Kidney (tissue), 14 donors: ENCODE results near the gene PCDHGA5. TPM values are rescaled to one million over a fixed set of nuclear protein-coding genes. Genes with fewer than 3 reads are reported as not detected.

ENCODE experiments used
- DNase-seq, 5 donors: peaks; one replicate each; pipeline ENCODE4 v3.0.0-alpha.2; 2013 to 2020
- FAIRE-seq: peaks from 2 replicates; lab custom pipeline; 2012; peaks lifted over from hg19 to GRCh38; lab: Jason Lieb, UNC
- H3K27ac ChIP-seq, 2 donors: one replicate each; pipeline ENCODE4 v1.7.0; 2013; ENCODE audit warnings: low read depth in 2 of 2, low read length in 2 of 2, inconsistent platforms in 1 of 2
- H3K27me3 ChIP-seq: one replicate; pipeline ENCODE4 v1.7.1; 2013; ENCODE audit warnings: low read length, inconsistent platforms; ENCODE audit not compliant: control insufficient read depth, insufficient read depth
- H3K36me3 ChIP-seq, 3 donors: one replicate each; pipeline versions ENCODE4 v1.7.0 to v1.7.1; 2013; ENCODE audit warnings: low read length in 3 of 3, control low read depth in 1 of 3, inconsistent platforms in 1 of 3; ENCODE audit not compliant: insufficient read depth in 3 of 3, control insufficient read depth in 2 of 3
- H3K4me1 ChIP-seq, 3 donors: one replicate each; pipeline versions ENCODE4 v1.7.0 to v1.7.1; 2013; ENCODE audit warnings: low read length in 3 of 3, inconsistent platforms in 1 of 3, low read depth in 1 of 3; ENCODE audit not compliant: control insufficient read depth in 2 of 3, insufficient read depth in 2 of 3
- H3K4me3 ChIP-seq, 3 donors: one replicate each; pipeline versions ENCODE4 v1.7.0 to v1.8.1; 2013; ENCODE audit warnings: low read length in 3 of 3, control low read depth in 1 of 3, inconsistent platforms in 1 of 3
- H3K9ac ChIP-seq, 3 donors: one replicate each; pipeline versions ENCODE4 v1.7.0 to v1.7.1; 2013; ENCODE audit warnings: low read length in 3 of 3, control low read depth in 1 of 3, inconsistent platforms in 1 of 3
- H3K9me3 ChIP-seq, 3 donors: one replicate each; pipeline versions ENCODE4 v1.7.0 to v1.7.1; 2013; ENCODE audit warnings: low read length in 3 of 3, control low read depth in 1 of 3, inconsistent platforms in 1 of 3; ENCODE audit not compliant: control insufficient read depth in 2 of 3, insufficient read depth in 1 of 3
- intact Hi-C: fragments of 100-400 bp; cut with DNase I; formaldehyde crosslinking; loops from one replicate; pipeline ENCODE4 v1.11.1; 2022
- polyA plus RNA-seq: library from polyadenylated mRNA; stranded (reverse); fragments of 350-450 nt; fragmentation: Illumina TruSeq; extraction: RNeasy Lipid Tissue Mini Kit (QIAGEN cat#74804); gene quantifications from one replicate; pipeline ENCODE4 v1.2.3, GENCODE V29; 2014; ENCODE audit warnings: low read depth, low replicate concordance; ENCODE audit not compliant: insufficient read depth
- total RNA-seq: library from RNA; stranded (reverse); fragmentation: NEBNext Ultra II Directional; extraction: Animal tissue kit (Norgen Biotek cat#: 25700); gene quantifications from one replicate; pipeline ENCODE4 v1.2.1, GENCODE V29; 2021
- TF ChIP-seq, protein P1 (sequence below): IDR thresholded peaks from 3 replicates; pipeline ENCODE4 v1.5.1; 2012; ENCODE audit warnings: mild to moderate bottlenecking, moderate library complexity, borderline replicate concordance; ENCODE audit not compliant: insufficient read depth; ENCODE audit errors: extremely low read depth
- donor health status: control.
- donor health status: control.
- donor health status: control.
- donor health status: control.
- donor health status: control.
- donor health status: DM: yes; HTN: yes; CAD: no.
- donor health status: Normal renal cell carcinoma (clear cell type).

PCDHGA5 gene
- total and polyA plus RNA-seq, 2 donors from 2014 or later, result 2.8 TPM; not detected in 1

DNA sequence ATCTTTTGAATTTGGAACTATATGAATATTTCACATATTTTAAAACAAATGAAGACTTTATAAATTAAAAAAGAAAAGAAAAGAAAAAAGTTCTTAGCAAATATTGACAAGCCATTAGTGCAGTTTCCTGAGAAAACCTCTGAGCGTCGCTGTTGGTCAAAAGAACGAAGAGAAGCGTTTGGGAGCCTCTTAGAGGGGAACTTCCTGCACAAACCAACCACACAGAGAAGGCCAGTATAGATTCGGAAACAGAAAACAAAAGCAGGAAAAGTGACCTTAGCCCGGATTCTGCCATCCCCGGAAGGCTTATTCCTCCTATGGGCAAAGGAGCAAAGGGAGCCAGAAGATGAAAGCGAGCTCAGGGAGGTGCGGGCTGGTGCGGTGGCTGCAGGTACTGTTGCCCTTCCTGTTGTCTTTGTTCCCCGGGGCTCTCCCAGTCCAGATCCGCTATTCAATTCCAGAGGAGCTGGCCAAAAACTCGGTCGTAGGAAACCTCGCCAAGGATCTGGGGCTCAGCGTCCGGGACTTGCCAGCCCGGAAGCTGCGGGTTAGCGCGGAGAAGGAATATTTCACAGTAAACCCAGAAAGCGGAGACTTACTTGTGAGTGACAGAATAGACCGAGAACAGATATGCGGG lies 4.1 kb upstream of the PCDHGA5 start, which contains the start of gene PCDHGB2:
PCDHGB2 (plus strand) TSS at position 205 of the 637 bp plus-strand sequence; CDS start at position 347, 142 bp downstream.
- Histone ChIP-seq H3K4me3 (peak within 1 kb of the TSS in 2 of 3 donors; percentile 16 to 36), H3K9me3 (peaks cover 2 to 88% (median 28%) of the 10 kb centered on the region in 3 donors), H3K36me3 (no peaks in the 10 kb centered on the region), H3K4me1 (no peaks in the 10 kb centered on the region), H3K27me3 (no peaks in the 10 kb centered on the region), H3K9ac (no peak within 1 kb of the TSS), H3K27ac (no peak within 1 kb of the TSS)
- FAIRE-seq, result no peak
- DNase-seq, result no peak
- intact Hi-C loops, result no loop called here
- TF ChIP-seq, protein P1, sequence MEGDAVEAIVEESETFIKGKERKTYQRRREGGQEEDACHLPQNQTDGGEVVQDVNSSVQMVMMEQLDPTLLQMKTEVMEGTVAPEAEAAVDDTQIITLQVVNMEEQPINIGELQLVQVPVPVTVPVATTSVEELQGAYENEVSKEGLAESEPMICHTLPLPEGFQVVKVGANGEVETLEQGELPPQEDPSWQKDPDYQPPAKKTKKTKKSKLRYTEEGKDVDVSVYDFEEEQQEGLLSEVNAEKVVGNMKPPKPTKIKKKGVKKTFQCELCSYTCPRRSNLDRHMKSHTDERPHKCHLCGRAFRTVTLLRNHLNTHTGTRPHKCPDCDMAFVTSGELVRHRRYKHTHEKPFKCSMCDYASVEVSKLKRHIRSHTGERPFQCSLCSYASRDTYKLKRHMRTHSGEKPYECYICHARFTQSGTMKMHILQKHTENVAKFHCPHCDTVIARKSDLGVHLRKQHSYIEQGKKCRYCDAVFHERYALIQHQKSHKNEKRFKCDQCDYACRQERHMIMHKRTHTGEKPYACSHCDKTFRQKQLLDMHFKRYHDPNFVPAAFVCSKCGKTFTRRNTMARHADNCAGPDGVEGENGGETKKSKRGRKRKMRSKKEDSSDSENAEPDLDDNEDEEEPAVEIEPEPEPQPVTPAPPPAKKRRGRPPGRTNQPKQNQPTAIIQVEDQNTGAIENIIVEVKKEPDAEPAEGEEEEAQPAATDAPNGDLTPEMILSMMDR, result no peak

DNA sequence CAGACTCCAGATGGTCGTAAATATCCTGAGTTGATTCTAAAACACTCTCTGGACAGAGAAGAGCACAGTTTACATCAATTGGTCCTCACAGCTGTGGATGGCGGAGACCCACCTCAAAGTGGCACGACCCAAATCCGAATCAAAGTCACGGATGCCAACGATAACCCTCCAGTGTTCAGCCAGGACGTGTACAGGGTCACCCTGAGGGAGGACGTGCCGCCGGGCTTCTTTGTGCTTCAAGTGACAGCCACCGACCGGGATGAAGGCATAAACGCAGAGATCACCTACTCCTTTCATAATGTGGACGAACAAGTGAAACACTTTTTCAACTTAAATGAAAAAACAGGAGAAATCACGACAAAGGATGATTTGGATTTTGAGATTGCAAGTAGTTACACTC lies 3.3 kb upstream of the PCDHGA5 start:
- TF ChIP-seq, protein P1, result no peak
- FAIRE-seq, result no peak
- no peak for DNase-seq
- intact Hi-C loops, result no loop called here
- no peaks in the 10 kb centered on the region for H3K27me3 ChIP-seq
- H3K27ac ChIP-seq, result no peak overlapping the region
- H3K9ac ChIP-seq, result no peak overlapping the region
- H3K4me1 ChIP-seq, result no peaks in the 10 kb centered on the region
- peak overlapping the region in 2 of 3 donors; percentile 16 to 36 for H3K4me3 ChIP-seq
- H3K9me3 ChIP-seq, result peaks cover 2 to 90% (median 31%) of the 10 kb centered on the region in 3 donors
- no peaks in the 10 kb centered on the region for H3K36me3 ChIP-seq

DNA sequence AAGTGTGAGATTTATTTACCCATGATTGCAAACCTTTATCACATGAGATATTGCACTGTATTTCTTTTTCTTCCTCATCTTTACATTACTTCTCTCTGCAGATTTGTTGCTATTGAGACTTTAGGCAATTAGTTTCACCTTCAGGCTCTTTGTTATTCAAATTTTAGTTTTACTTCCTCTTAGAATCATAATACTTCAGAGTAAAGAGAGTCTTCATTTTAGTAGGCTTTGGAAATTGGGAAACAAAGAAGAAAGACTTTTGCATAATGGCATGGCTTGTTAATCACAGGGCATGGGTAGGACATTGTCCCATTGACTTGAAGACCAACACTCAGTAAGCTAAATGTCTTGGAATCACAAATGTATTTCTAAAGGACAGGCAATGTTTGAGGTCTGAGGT lies 1.2 kb upstream of the PCDHGA5 start:
- H3K36me3 ChIP-seq, result no peaks in the 10 kb centered on the region
- no peak overlapping the region for H3K9ac ChIP-seq
- no peaks in the 10 kb centered on the region for H3K4me1 ChIP-seq
- peaks cover 0 to 81% (median 29%) of the 10 kb centered on the region in 3 donors for H3K9me3 ChIP-seq
- H3K4me3 ChIP-seq, result no peak overlapping the region
- H3K27ac ChIP-seq, result no peak overlapping the region
- H3K27me3 ChIP-seq, result no peaks in the 10 kb centered on the region
- intact Hi-C loops, result no loop called here
- TF ChIP-seq, protein P1, result no peak
- FAIRE-seq (no peak), DNase-seq (no peak)
